ENCODE data around the gene CAMK2G.

DNA sequence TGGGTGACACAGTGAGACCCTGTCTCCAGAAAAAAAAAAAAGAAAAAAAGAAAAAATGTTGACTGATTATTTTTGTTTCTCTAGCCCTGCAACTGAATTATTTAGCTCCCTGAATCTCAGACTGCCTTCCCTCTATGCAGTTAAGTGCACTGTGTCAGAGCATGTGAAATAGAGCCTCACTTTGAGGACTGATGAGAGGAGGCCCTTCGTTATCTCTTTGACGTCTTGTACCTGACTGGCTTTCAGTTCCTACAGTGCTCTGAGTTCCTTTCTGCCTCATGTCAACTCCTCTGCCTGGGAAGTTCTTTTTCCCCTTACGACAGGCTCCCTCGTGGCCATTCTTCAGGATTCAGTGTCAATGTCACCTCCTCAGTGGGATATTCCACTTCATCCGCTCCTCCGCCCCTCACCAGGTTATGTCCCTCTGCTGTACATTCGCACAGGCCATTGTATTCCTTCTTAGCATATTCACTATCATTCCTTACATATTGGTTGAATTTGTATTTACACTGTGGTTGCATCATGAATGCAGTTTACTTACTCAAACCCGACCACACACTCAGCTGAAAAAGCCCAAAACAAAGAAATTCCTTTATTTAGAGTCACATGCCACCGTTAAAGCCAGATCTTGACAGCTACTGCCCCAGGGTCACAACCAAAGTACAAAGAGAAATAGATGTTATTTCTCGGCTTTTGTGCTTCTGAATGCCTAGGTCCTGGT, 18.1 kb upstream of the CAMK2G start:
- TF ChIP-seq, protein P1, sequence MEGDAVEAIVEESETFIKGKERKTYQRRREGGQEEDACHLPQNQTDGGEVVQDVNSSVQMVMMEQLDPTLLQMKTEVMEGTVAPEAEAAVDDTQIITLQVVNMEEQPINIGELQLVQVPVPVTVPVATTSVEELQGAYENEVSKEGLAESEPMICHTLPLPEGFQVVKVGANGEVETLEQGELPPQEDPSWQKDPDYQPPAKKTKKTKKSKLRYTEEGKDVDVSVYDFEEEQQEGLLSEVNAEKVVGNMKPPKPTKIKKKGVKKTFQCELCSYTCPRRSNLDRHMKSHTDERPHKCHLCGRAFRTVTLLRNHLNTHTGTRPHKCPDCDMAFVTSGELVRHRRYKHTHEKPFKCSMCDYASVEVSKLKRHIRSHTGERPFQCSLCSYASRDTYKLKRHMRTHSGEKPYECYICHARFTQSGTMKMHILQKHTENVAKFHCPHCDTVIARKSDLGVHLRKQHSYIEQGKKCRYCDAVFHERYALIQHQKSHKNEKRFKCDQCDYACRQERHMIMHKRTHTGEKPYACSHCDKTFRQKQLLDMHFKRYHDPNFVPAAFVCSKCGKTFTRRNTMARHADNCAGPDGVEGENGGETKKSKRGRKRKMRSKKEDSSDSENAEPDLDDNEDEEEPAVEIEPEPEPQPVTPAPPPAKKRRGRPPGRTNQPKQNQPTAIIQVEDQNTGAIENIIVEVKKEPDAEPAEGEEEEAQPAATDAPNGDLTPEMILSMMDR (IDR thresholded peaks at IDR 0.05; ENCODE audit: low read depth, low read length, poor library complexity, severe bottlenecking): no peak
- TF ChIP-seq EZH2phosphoT487 (IDR thresholded peaks at IDR 0.05; ENCODE audit: borderline replicate concordance, low read length): no peak

Data from DOHH2 (cell line).